BJ (cell line): ENCODE measurements around the gene ZNF367. TPM values are rescaled to one million over a fixed set of nuclear protein-coding genes. Genes with fewer than 3 reads are reported as not detected.

Experiments used
- CTCF ChIA-PET: fragments of 350-600 bp; formaldehyde crosslinking; extraction: SDS; loops from one replicate; lab custom pipeline; 2021; ENCODE audit warnings: antibody characterized with exemption, inconsistent platforms; lab: Yijun Ruan, JAX
- POLR2A ChIA-PET: fragments of 300-600 bp; sonication (Branson Sonifier 250); formaldehyde crosslinking; extraction: SDS; loops from one replicate; lab custom pipeline; 2021; ENCODE audit warnings: antibody characterized with exemption; lab: Charles Lee
- DNase-seq: peaks from one replicate; pipeline ENCODE4 v3.0.0-alpha.2; 2011; ENCODE audit warnings: low read depth
- H3K27me3 ChIP-seq: 2 replicates; pipeline ENCODE4 v1.6.0; 2011; ENCODE audit warnings: low read length; ENCODE audit not compliant: control insufficient read depth, insufficient read depth
- H3K36me3 ChIP-seq: 2 replicates; pipeline ENCODE4 v1.5.1; 2011; ENCODE audit warnings: low read length; ENCODE audit not compliant: control insufficient read depth, insufficient read depth
- H3K4me3 ChIP-seq: 2 replicates; pipeline ENCODE4 v1.5.1; 2011; ENCODE audit warnings: low read depth, mild to moderate bottlenecking, control low read depth, low read length
- polyA minus RNA-seq: library from RNA; depleted of rRNA, polyadenylated mRNA; stranded (reverse); fragments of >200 nt; gene quantifications from 2 replicates; pipeline ENCODE4 v1.2.3, GENCODE V29; 2011; rRNA and poly(A)+ RNA removed
- polyA plus RNA-seq: library from polyadenylated mRNA; depleted of rRNA; stranded (reverse); fragments of >200 nt; gene quantifications from 2 replicates; pipeline ENCODE4 v1.2.3, GENCODE V29; 2011; rRNA removed
- TF ChIP-seq, protein P1 (sequence below): IDR thresholded peaks from 2 replicates; pipeline ENCODE4 v1.5.1; 2011; ENCODE audit warnings: low read depth, mild to moderate bottlenecking, control low read depth, inconsistent platforms, low read length, moderate library complexity; ENCODE audit not compliant: insufficient read depth

The ZNF367 gene
- 0.97 and 1.8 TPM in 2 replicates for polyA plus RNA-seq
- 1.1 and 1.3 TPM in 2 replicates for polyA minus RNA-seq

DNA sequence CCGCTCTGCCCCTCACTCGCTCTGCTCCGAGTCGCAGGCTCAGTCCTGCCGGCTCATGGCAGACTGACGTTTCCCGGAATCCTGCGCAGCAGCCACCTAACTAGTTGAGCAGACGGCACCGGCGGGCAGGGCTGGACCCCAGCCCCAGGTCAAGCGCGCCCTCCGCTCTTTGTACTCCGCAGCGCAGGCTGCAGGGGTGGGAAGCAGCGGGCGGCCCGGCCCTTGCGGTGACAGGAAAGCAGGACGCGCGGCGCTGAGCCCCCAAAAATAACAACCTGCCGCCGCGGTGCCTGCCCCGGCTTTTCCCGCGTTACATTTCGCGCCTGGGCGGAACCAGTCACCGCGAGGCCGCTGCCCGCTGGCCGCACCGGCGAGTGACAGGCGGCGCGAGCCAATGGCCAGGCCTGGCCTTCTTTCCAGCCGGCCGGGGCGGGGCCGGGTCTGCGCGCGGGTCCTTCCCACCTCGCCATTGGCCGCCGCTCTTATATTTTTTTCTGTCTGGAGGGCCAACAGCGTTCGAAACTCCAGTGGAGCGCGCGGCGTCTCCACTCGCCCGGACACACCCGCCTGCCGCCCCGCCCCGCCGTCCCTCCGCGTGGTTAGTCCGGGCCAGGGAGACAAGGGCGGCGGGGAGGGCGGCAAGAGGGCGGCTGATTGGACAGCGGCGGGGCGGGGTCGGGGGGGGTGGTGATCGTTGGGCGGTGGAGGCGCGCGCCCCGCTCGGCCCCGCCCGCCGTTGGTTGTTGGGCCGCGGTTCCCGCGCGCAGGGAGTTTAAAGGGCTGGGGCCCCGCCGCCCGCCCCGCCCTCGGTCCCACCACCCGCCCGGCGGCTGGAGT, at the start of gene ZNF367:
Gene ZNF367, minus strand, starts transcription at position 288 of the 837 bp plus-strand sequence. CDS start 338 bp downstream, outside the sequence.
- TF ChIP-seq, protein P1, sequence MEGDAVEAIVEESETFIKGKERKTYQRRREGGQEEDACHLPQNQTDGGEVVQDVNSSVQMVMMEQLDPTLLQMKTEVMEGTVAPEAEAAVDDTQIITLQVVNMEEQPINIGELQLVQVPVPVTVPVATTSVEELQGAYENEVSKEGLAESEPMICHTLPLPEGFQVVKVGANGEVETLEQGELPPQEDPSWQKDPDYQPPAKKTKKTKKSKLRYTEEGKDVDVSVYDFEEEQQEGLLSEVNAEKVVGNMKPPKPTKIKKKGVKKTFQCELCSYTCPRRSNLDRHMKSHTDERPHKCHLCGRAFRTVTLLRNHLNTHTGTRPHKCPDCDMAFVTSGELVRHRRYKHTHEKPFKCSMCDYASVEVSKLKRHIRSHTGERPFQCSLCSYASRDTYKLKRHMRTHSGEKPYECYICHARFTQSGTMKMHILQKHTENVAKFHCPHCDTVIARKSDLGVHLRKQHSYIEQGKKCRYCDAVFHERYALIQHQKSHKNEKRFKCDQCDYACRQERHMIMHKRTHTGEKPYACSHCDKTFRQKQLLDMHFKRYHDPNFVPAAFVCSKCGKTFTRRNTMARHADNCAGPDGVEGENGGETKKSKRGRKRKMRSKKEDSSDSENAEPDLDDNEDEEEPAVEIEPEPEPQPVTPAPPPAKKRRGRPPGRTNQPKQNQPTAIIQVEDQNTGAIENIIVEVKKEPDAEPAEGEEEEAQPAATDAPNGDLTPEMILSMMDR = no peak
- ChIA-PET CTCF (no interaction called here), POLR2A (no interaction called here)
- no peaks in the 10 kb centered on the region for H3K27me3 ChIP-seq
- DNase-seq = peak; percentile 88
- no peaks in the 10 kb centered on the region for H3K36me3 ChIP-seq
- peak within 1 kb of the TSS; percentile 82 for H3K4me3 ChIP-seq

DNA sequence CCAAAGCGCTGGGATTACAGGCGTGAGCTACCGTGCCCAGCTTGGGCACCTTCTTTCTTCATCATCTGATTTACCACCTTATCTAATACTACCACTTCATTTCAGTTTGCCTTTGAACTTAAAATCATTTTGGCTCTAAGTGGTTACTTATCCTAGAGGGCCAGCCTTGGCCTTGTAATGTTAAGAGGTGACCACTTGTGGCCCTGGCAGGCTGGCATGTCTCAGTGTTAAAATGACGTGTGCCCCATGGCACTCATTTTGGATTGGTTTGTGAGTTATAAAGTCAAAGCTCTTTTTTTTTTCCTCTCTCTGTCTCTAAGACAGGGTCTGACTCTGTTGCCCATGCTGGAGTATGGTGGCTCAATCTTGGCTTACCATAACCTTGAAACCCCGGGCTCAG, 49.6 kb upstream of the ZNF367 start:
- H3K36me3 ChIP-seq = peaks cover 2% of the 10 kb centered on the region
- TF ChIP-seq, protein P1 = no peak
- no peaks in the 10 kb centered on the region for H3K27me3 ChIP-seq
- DNase-seq = no peak
- no peak overlapping the region for H3K4me3 ChIP-seq
- POLR2A ChIA-PET = no interaction called here
- CTCF ChIA-PET = interaction anchor here (0.6 kb wide), 1 partner anchor 54 kb away, joined by 4 read pairs; no protein-coding TSS in a partner anchor

DNA sequence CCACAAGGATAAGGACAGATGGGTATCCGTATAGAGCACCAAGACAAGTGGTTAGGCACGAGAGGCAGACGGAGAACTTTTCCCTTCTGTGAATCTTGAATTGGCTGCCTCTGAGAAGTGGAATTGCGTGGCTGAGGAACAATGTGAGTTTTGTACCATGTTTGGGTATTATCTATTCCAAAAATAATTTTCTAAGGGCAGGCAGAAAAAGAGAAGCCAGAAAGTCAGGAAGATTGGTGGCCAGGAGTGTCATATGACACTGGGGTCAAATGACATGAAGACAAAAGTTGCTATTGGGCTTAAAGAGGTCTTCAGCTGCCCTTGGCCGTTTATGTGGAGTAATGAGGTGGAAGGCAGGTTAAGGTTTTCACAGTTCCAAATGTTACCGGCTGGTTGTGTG, 46.3 kb upstream of the ZNF367 start:
- TF ChIP-seq, protein P1 = no peak
- no peak for DNase-seq
- ChIA-PET POLR2A (no interaction called here), CTCF (no interaction called here)
- Histone ChIP-seq H3K27me3 (no peaks in the 10 kb centered on the region), H3K4me3 (no peak overlapping the region), H3K36me3 (no peaks in the 10 kb centered on the region; the same call in 1 of the 2 replicates)

DNA sequence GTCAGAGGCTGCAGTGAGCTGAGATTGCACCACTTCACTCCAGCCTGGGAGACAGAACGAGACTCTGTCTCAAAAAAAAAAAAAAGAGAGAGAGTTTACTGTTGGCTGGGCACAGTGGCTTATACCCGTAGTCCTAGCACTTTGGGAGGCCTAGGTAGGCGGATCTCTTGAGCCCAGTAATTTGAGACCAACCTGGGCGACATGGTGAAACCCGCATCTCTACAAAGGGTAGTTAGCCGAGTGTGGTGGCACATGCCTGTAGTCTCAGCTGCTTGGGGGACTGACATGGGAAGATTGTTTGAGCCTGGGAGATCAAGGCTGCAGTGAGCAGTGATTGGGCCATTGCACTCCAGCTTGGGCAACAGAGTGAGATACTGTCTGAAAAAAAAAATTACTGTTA, 44.4 kb upstream of the ZNF367 start:
- H3K27me3 ChIP-seq = no peaks in the 10 kb centered on the region
- no peak for DNase-seq
- TF ChIP-seq, protein P1 = no peak
- POLR2A ChIA-PET = interaction anchor here (0.7 kb wide), 1 partner anchor 14 kb away, joined by 5 read pairs; no protein-coding TSS in a partner anchor
- H3K36me3 ChIP-seq = no peaks in the 10 kb centered on the region
- no peak overlapping the region for H3K4me3 ChIP-seq
- CTCF ChIA-PET = interaction anchor here (0.7 kb wide), 1 partner anchor 102 kb away, joined by 5 read pairs; no protein-coding TSS in a partner anchor

DNA sequence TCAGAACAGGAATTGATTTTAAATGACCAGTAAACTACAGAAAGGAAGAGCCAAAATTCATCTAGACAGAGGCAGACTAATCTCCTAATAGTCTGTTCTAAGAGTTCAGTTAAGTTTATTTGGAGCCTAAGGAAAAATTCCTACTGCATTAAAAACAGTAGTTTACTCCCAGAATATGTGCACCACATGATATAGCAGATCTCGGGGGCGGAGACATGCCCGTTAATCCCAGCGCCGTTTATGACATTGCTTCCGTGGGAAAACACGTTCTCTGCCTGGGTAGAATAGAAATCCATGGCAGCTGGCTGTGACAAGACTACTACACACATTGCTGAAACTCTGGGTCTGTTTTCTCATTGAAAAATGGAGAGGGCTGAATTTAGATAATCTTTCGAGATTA, 43.2 kb upstream of the ZNF367 start:
- TF ChIP-seq, protein P1 = no peak
- H3K27me3 ChIP-seq = no peaks in the 10 kb centered on the region
- no peak for DNase-seq
- ChIA-PET POLR2A (no interaction called here), CTCF (interaction anchor here (1.0 kb wide), 1 partner anchor 10 kb away, joined by 3 read pairs; no protein-coding TSS in a partner anchor)
- no peaks in the 10 kb centered on the region for H3K36me3 ChIP-seq
- H3K4me3 ChIP-seq = no peak overlapping the region; the same call in 1 of the 2 replicates
